WERI-Rb-1 (cell line): ENCODE data around the gene DDX55.

ENCODE experiments used
- DNase-seq: peaks from one replicate; pipeline ENCODE4 v3.0.0-alpha.2; 2020
- H3K27ac ChIP-seq: fragments of 250-450 bp; sonication (Bioruptor Pico); 2 replicates; pipeline ENCODE4 v1.5.1; 2020; ENCODE audit warnings: mild to moderate bottlenecking, moderate library complexity
- H3K27me3 ChIP-seq: fragments of 250-450 bp; sonication (Bioruptor Pico); 2 replicates; pipeline ENCODE4 v1.5.1; 2021; ENCODE audit warnings: mild to moderate bottlenecking, low read depth, moderate library complexity; ENCODE audit not compliant: insufficient read depth, severe bottlenecking
- H3K36me3 ChIP-seq: fragments of 250-450 bp; sonication (Bioruptor Pico); 2 replicates; pipeline ENCODE4 v1.5.1; 2020; ENCODE audit warnings: mild to moderate bottlenecking, moderate library complexity
- H3K4me3 ChIP-seq: 2 replicates; pipeline ENCODE4 v1.5.1; 2011; ENCODE audit warnings: low read depth, mild to moderate bottlenecking, control low read depth, low read length
- H3K9me3 ChIP-seq: fragments of 250-450 bp; sonication (Bioruptor Pico); 2 replicates; pipeline ENCODE4 v1.5.1; 2021; ENCODE audit warnings: mild to moderate bottlenecking, moderate library complexity; ENCODE audit not compliant: severe bottlenecking
- CTCF ChIP-seq: IDR thresholded peaks from 2 replicates; pipeline ENCODE4 v1.5.1; 2011; ENCODE audit warnings: low read depth, mild to moderate bottlenecking, control low read depth, inconsistent platforms, low read length

The DDX55 gene

GRCh38 chr12:123657211-123657610, 55.3 kb downstream of the DDX55 start:
- Histone ChIP-seq H3K9me3 (no peaks in the 10 kb centered on the region), H3K27me3 (no peaks in the 10 kb centered on the region), H3K36me3 (peaks cover 20% of the 10 kb centered on the region), H3K4me3 (no peak overlapping the region), H3K27ac (no peak overlapping the region)
- DNase-seq, result no peak
- TF ChIP-seq CTCF, result no peak

- no peak for TF ChIP-seq CTCF
- Histone ChIP-seq H3K9me3 (no peaks in the 10 kb centered on the region), H3K36me3 (peaks cover 26% of the 10 kb centered on the region), H3K27me3 (no peaks in the 10 kb centered on the region), H3K27ac (no peak overlapping the region), H3K4me3 (no peak overlapping the region)
- no peak for DNase-seq
Observed at GRCh38 chr12:123659996-123660727, 58.3 kb downstream of the DDX55 start.

GRCh38 chr12:123667771-123668170, 65.9 kb downstream of the DDX55 start:
- peaks cover 3% of the 10 kb centered on the region; the same call in 1 of the 2 replicates for H3K36me3 ChIP-seq
- DNase-seq, result no peak
- TF ChIP-seq CTCF, result no peak
- no peaks in the 10 kb centered on the region for H3K27me3 ChIP-seq
- H3K9me3 ChIP-seq, result no peaks in the 10 kb centered on the region
- no peak overlapping the region for H3K4me3 ChIP-seq
- H3K27ac ChIP-seq, result no peak overlapping the region
